Esophagus muscularis mucosa (tissue), 4 donors: ENCODE measurements around the gene BCAS3. TPM values are rescaled to one million over a fixed set of nuclear protein-coding genes. Genes with fewer than 3 reads are reported as not detected.

Experiments
- DNase-seq: peaks from one replicate; pipeline ENCODE4 v3.0.0-alpha.2; 2017; ENCODE audit errors: extremely low spot score
- H3K27ac ChIP-seq, 4 donors: fragments of 200-600 bp; sonication (generic); replicated peaks in 1 of 4; 1 replicate in 3 of 4; 2 replicates in 1 of 4; pipeline ENCODE4 v1.5.1; 2016 to 2019; ENCODE audit warnings: mild to moderate bottlenecking in 1 of 4
- H3K27me3 ChIP-seq, 4 donors: fragments of 200-600 bp; sonication (generic); one replicate each; pipeline versions ENCODE4 v1.5.1 to v1.6.0; 2016 to 2019
- H3K36me3 ChIP-seq, 4 donors: fragments of 200-600 bp; sonication (generic); one replicate each; pipeline ENCODE4 v1.5.1; 2016 to 2019
- H3K4me1 ChIP-seq, 4 donors: fragments of 200-600 bp; sonication (generic); one replicate each; pipeline ENCODE4 v1.5.1; 2016 to 2019
- H3K4me3 ChIP-seq, 4 donors: fragments of 200-600 bp; sonication (generic); 1 replicate in 2 of 4; 2 replicates in 2 of 4; pipeline ENCODE4 v1.5.1; 2016 to 2019; ENCODE audit warnings: mild to moderate bottlenecking in 4 of 4, moderate library complexity in 1 of 4
- H3K9me3 ChIP-seq, 4 donors: fragments of 200-600 bp; sonication (generic); 1 replicate in 3 of 4; 2 replicates in 1 of 4; pipeline ENCODE4 v1.5.1; 2016 to 2019
- CTCF ChIP-seq, 3 experiments: fragments of 200-600 bp in 2 of 3; fragments of 450-650 bp in 1 of 3; sonication (generic) in 2 of 3; IDR thresholded peaks; one replicate each; pipeline ENCODE4 v1.5.1; 2017 to 2019; ENCODE audit warnings: antibody characterized with exemption in 3 of 3, mild to moderate bottlenecking in 2 of 3, moderate library complexity in 1 of 3
- EP300 ChIP-seq: sonication (generic); formaldehyde crosslinking; IDR thresholded peaks from one replicate; pipeline ENCODE4 v1.6.1; 2017; ENCODE audit warnings: antibody characterized with exemption
- POLR2A ChIP-seq: fragments of 450-650 bp; IDR thresholded peaks from one replicate; pipeline ENCODE4 v1.6.1; 2017; ENCODE audit warnings: antibody characterized with exemption, moderate library complexity, mild to moderate bottlenecking, low read depth
- POLR2AphosphoS5 ChIP-seq, 2 donors: sonication (generic); formaldehyde crosslinking; IDR thresholded peaks; one replicate each; pipeline ENCODE4 v1.6.1; 2017; ENCODE audit warnings: antibody characterized with exemption in 2 of 2
- WGBS: methylation state at CpG from one replicate; pipeline ENCODE4 v1.1.5; 2018; 5-methylcytosine and 5-hydroxymethylcytosine counted together
- intact Hi-C: fragments of 100-400 bp; cut with DNase I; formaldehyde crosslinking; loops from one replicate; pipeline ENCODE4 v1.15.1; 2023
- total RNA-seq, 4 donors: library from RNA; depleted of rRNA; stranded (reverse); fragments of >200 nt; gene quantifications; one replicate each; pipeline versions ENCODE4 v1.1.0 to v1.2.1, GENCODE V29; 2016

The BCAS3 gene
- total RNA-seq, 4 donors from 2014 or later, result 17.4 to 25.7 (median 19.5) TPM

GRCh38 chr17:60947543-60947942 is 269.9 kb downstream of the BCAS3 start:
- no peaks in the 10 kb centered on the region for H3K36me3 ChIP-seq
- no peak for DNase-seq
- no peak for TF ChIP-seq EP300
- TF ChIP-seq CTCF (IDR thresholded peaks at IDR 0.05), result no peak
- no peak for TF ChIP-seq POLR2AphosphoS5 (IDR thresholded peaks at IDR 0.05)
- TF ChIP-seq POLR2A, result no peak
- no peaks in the 10 kb centered on the region for H3K9me3 ChIP-seq
- no peak overlapping the region for H3K4me3 ChIP-seq
- no peaks in the 10 kb centered on the region for H3K27me3 ChIP-seq
- no peaks in the 10 kb centered on the region for H3K4me1 ChIP-seq
- H3K27ac ChIP-seq, result no peak overlapping the region
- WGBS, result 98% methylated on average over 3 of the region's 3 CpGs
- intact Hi-C loops, result no loop called here

- no peak for DNase-seq
- Histone ChIP-seq H3K27me3 (no peaks in the 10 kb centered on the region), H3K36me3 (no peaks in the 10 kb centered on the region), H3K9me3 (peaks cover 0 to 3% (median 0%) of the 10 kb centered on the region in 4 donors), H3K27ac (no peak overlapping the region), H3K4me3 (no peak overlapping the region), H3K4me1 (no peaks in the 10 kb centered on the region)
- intact Hi-C loops, result no loop called here
- no peak for TF ChIP-seq POLR2AphosphoS5 (IDR thresholded peaks at IDR 0.05)
- TF ChIP-seq EP300, result no peak
- TF ChIP-seq CTCF (IDR thresholded peaks at IDR 0.05), result no peak
- no peak for TF ChIP-seq POLR2A
- WGBS, result 95% methylated on average over 3 of the region's 3 CpGs
Measured at GRCh38 chr17:60952747-60953146, 275.1 kb downstream of the BCAS3 start.

GRCh38 chr17:60959011-60959410 is 281.4 kb downstream of the BCAS3 start:
- WGBS, result 86% methylated on average over 2 of the region's 2 CpGs
- H3K4me1 ChIP-seq, result no peaks in the 10 kb centered on the region
- intact Hi-C loops, result no loop called here
- H3K27me3 ChIP-seq, result no peaks in the 10 kb centered on the region
- H3K4me3 ChIP-seq, result no peak overlapping the region
- DNase-seq, result no peak
- H3K9me3 ChIP-seq, result peaks cover 0 to 17% (median 9%) of the 10 kb centered on the region in 4 donors
- TF ChIP-seq POLR2AphosphoS5 (IDR thresholded peaks at IDR 0.05), result no peak
- no peak for TF ChIP-seq CTCF (IDR thresholded peaks at IDR 0.05)
- TF ChIP-seq POLR2A, result no peak
- TF ChIP-seq EP300, result no peak
- no peaks in the 10 kb centered on the region for H3K36me3 ChIP-seq
- no peak overlapping the region for H3K27ac ChIP-seq

- TF ChIP-seq EP300, result no peak
- Histone ChIP-seq H3K4me3 (no peak overlapping the region), H3K27me3 (no peaks in the 10 kb centered on the region), H3K9me3 (peaks cover 0 to 18% (median 9%) of the 10 kb centered on the region in 4 donors), H3K36me3 (no peaks in the 10 kb centered on the region), H3K4me1 (no peaks in the 10 kb centered on the region), H3K27ac (no peak overlapping the region)
- DNase-seq, result no peak
- intact Hi-C loops, result no loop called here
Measured at GRCh38 chr17:60959696-60960095, 282.0 kb downstream of the BCAS3 start.

DNA sequence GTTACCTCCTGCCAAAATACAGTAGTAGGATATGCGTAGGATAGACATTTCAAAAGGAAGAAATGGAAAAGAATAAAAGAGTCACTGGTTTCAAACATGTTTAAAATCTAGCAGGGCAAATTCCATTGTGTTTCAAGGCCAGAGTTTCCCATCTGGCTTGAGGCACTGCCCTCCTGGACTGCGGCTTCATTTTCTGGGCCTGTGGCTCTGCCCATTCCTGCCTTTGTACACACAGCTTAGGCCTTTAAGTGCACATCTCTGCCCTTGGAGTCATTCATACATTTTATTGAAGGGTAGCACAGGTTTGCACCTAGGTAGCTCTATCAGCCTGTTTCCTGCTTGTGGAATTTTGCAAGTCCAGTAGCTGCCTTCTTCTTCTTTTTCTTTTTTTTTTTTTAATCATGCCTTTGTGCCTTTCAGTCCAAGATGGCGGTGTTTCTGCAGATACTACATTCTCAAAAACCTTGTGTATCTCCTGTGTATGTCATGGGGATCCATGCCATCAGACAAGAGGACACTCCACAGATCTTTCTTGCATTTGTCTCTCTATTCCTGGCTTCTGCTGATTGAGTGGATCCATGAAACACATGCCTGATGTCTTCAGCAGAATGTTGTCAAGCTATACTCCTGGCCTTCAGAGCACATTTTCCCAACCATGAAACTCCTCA is 282.9 kb downstream of the BCAS3 start:
- intact Hi-C loops, result no loop called here
- no peaks in the 10 kb centered on the region for H3K36me3 ChIP-seq
- 100% methylated on average over 3 of the region's 3 CpGs for WGBS
- no peaks in the 10 kb centered on the region for H3K27me3 ChIP-seq
- no peak overlapping the region for H3K4me3 ChIP-seq
- TF ChIP-seq POLR2A, result no peak
- no peak for TF ChIP-seq CTCF (IDR thresholded peaks at IDR 0.05)
- TF ChIP-seq POLR2AphosphoS5 (IDR thresholded peaks at IDR 0.05), result no peak
- TF ChIP-seq EP300, result no peak
- H3K4me1 ChIP-seq, result no peaks in the 10 kb centered on the region
- no peak for DNase-seq
- H3K9me3 ChIP-seq, result peaks cover 0 to 18% (median 9%) of the 10 kb centered on the region in 4 donors
- no peak overlapping the region for H3K27ac ChIP-seq
